GM19035 (cell line): ENCODE results near the gene KCNG4.

ENCODE experiments used
- ATAC-seq: cut with Tn5 transposase; IDR thresholded peaks from one replicate; pipeline ENCODE4 v1.9.1; 2021; ENCODE audit not compliant: unreplicated experiment

Gene KCNG4, protein sequence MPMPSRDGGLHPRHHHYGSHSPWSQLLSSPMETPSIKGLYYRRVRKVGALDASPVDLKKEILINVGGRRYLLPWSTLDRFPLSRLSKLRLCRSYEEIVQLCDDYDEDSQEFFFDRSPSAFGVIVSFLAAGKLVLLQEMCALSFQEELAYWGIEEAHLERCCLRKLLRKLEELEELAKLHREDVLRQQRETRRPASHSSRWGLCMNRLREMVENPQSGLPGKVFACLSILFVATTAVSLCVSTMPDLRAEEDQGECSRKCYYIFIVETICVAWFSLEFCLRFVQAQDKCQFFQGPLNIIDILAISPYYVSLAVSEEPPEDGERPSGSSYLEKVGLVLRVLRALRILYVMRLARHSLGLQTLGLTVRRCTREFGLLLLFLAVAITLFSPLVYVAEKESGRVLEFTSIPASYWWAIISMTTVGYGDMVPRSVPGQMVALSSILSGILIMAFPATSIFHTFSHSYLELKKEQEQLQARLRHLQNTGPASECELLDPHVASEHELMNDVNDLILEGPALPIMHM

DNA sequence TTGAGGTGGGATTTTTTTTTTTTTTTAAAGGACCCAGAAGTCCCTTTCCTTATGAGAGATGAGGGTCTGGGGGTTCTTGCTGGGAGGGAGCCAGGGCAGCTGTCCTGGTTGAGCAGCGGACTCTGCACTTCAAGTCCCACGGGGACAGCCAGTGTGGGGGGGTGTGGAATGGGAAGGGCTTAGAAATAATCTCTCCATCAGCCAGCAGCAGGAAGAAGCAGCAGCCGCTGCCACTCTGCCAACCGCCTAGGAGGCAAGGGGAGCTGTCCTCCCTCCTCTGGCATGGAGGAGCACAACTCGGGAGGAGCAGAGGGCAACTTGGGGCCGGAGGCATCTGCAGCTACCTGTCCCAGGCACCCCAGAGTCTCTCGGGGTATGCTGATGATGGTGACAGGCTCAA is at the start of gene KCNG4:
Gene KCNG4, minus strand, starts transcription at position 104 of the 400 bp plus-strand sequence. CDS start 2,527 bp downstream, outside the sequence.
- no peak for ATAC-seq

DNA sequence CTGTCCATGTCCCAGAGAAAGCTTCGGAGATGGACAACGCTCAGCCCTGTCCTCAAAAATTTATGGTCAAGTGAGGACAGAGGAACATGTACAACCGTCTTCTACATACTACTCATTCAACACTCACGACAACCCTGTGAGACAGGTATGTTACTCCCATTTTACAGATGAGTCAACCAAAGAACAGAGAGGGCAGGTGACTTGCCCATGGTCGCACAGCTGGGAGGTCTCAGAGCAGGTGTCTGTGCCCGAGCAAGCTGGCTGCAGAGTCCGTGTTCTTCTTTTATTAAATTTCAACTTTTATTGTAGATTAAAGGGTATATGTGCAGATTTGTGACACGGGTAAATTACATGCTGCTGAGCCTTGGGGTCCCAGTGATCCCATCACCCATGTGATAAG is 49.1 kb upstream of the KCNG4 start:
- ATAC-seq: no peak

DNA sequence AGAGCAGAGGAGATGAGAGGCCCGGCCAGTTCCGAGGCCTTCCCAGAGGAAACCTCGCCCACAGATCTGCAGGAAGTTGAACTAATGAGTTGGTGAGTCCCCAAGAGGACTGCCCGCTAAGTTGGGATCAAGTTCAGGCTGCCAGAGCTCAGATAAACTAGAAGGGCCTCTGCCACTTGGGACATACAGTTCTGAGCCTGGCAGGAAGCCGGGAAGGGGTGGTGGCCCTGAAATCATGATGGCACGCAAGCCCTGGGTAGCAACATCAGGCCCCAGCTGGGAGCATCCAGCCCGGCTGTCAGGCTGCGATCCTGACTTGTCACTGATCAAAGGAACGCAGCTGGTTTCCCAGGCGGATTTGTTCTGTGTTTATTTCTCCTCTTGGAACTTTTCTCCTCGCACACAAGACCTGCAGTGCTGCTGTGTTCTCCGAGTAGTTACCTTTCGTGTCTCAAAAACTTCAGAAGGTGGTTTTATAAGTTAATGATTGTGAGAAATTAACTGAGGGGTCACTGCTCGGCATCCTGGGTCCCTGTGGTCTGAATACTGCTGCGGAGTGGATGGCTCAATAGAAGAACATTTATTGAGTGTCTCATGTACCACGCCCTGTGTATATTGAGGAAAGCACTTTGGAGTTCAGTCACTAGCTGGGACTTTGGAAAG is 46.9 kb upstream of the KCNG4 start:
- no peak for ATAC-seq

DNA sequence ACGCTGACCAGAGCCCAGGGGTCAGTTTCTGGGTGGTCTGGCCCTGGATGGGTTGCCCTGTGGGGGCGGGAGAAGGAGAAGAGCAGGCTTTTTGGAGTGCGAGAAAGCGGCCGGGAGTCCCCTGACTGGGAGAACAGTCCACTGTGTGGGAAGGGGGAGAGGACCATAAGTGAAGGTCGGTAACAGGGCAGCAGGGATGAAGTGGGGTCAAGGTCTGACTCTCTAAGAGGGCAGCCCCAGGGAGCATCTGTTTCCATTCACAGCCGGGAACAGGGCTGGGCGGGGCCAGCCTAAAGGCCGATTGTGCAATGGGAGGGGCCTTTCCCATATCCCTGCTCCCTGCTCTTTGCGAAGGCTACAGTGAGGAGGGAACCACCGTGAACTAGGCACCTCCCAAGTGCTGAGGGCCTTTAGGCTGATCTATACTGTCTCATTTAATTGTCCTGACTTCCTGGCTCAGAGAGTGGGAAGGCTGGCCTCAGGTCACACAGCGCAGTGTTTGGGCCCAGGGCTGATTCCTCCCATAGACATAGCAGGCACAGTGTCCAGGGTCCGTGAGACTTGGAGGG is 44.4 kb upstream of the KCNG4 start:
- ATAC-seq: no peak

DNA sequence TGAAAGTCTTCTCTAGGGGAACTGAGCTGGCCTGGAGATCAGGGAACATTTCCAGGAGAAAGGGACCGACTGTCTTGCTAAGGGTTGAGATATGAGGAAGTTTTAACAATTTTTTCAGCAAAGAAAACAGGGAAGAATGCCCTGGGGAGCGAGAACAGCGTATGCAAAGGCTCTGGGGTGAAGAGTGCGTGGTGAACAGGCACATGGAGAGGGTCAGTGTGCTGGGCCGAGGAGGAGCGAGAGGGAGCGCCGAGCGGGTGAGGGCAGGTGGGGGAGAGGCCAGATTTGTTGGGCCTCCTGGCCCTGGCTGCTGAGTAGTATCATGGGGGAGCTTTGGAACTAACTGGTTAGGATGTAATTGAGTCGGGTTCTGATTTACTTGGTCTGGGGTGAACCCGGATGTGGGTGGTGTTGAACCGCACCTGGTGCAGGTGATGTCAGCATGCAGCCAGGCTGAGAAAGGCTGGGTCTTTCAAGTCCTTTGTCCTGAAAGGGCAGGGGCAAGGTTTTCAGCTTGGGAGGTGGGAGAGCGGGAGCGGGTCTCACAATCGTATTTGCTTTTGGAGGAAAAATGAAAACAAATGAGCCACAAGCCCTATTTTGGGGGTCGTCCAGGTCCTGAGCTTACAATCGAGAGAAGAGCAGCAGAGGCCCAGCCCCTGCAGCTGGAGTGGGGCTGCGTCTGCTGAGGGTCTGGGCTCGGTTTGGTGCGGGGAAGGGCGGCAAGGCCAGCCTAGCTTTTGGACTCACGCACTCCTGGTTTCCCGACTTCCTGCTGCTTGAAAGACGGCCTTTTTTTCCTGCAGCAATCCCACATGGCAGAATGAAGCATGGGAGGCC is 43.7 kb upstream of the KCNG4 start:
- no peak for ATAC-seq

DNA sequence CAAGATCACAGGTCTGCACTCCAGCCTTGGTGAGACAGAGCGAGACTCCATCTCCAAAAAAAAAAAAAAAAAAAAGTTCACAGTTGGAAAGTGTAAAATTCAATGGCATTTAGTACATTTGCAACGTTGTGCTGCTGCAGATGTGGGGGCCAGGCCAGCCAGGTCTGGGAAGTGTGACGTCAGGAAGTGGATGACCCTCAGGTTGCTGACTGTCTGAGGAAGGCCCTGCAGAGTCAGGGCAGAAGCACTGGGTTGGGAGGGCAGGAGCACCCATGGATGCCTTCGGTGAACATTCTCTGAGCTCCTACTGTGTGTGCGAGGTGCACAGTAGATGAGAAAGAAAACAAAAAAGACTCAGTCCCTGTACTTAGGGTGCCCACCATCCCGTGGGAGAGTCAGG is 42.7 kb upstream of the KCNG4 start:
- no peak for ATAC-seq

DNA sequence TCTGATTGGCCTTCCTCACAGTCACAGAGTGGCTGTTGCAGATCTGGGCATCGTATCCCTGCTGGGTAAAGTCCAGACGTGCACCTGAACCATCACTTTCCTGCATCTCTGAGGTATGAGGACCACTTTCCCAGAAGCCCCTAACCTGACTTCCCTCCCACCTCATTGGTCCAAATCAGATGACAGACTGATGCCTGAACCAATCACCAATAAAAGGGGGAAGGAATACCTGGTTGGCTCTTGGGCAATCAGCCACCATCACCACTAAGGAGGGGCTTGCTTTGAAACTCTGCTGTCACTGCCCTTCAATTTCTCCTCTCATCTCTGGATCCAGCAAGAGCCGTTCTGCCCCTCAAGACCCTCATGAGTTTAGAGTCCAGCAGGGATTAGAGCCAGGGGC is 41.3 kb upstream of the KCNG4 start:
- no peak for ATAC-seq

DNA sequence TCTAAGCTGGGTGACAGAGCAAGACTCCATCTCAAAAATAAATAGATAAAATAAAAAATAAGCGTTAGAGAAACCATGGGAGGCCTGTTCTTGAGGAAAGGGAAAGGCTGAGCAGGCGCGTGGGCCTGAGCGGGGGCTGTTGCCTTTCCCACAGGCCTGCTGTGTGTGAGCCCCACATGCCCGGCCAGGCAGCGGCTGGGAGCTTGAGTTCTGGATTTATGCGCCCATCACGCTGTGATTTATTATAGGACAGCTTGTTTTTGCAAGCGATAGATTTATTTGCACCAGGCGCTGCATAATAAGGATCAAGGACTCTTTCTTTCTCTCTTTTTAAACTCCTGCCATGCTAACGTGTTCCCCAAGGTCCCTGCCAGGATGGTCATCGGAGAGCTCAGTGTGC is 40.1 kb upstream of the KCNG4 start:
- ATAC-seq: no peak

DNA sequence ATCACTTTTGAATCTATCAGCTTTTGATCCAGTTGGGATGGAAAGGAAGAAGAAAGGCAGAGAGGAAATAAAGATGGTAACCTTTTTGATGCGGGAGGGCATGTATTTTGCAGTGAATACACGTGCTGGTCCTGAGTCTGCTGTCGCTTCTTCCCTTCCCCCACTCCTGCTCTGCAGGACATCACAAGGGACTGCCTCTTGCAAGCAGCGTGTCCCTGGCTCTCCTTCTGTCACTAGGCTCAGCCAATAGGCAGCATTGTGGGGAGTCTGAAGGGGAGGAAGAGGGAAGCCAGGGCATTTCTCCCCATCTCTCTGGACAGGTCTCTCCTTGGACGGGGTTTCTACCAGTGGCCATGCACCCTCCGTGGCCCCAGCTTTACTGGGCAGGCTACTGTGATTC is 39.2 kb upstream of the KCNG4 start:
- no peak for ATAC-seq

DNA sequence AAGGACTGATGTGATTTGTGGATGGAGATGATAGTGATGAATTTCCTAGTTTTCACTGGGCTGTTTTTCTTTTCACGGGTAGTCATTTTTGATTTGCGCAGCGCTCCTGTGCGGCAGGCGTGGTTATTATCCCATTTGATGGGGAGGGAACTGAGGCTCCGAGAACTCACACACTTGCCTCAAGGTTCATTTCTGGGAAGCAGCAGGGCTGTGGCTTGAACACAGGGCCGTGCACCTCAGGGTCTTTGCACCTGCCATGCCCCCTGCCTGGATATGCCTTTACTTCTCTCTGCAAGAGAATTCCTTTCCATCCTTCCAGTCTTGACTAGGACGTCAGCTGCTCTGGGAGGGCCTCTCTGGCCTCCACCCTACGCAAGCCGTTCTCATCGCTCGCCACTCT is 38.5 kb upstream of the KCNG4 start:
- ATAC-seq: no peak

DNA sequence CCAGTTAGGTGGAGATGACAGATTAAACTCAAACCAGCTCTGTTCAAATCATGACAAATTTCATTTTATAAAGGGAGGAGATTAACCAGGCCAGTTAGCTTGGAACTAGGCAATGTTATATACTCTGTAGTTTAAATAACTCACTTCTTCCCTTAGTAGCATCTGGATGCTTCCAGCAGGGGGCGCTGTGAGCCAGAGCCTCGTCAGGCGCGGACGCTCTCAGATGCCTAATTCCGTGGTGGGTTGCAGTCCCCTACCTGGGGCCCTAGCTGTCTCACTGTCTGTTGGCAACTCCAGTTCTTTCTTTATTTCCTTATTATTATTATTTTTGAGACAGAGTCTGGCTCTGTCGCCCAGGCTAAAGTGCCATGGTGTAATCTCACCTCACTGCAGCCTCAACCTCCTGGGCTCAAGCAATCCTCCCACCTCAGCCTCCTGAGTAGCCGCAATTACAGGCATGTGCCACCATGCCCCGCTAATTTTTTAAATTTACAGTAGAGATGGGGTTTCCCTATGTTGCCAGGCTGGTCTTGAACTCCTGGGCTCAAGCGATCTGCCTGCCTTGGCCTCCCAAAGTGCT is 37.5 kb upstream of the KCNG4 start:
- no peak for ATAC-seq

DNA sequence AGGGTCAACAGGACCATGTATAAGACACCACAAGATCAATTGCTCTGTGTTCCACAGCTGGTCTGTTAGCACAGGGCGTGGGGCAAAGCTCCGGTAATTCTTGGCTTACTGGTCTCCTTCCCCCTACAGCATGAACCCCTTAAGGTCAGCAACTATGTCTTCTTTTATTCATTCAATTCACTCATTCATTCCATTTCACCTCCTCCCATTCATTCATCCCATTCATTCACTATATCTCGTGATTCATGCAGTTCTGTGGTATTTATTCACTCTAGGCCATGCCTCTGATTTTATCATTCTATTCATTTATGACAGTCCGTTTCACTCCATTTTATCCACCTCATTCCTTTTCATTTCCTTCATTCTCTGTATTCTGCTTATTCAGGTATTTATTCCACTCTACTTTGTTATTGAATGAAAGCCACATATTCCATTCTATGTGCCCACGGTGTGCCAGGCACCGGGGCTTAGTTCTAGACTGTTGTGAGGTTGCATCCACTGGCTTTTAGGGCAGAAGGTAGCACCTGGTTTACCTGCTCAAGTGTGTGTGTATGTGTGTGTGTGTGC is 35.9 kb upstream of the KCNG4 start:
- no peak for ATAC-seq

DNA sequence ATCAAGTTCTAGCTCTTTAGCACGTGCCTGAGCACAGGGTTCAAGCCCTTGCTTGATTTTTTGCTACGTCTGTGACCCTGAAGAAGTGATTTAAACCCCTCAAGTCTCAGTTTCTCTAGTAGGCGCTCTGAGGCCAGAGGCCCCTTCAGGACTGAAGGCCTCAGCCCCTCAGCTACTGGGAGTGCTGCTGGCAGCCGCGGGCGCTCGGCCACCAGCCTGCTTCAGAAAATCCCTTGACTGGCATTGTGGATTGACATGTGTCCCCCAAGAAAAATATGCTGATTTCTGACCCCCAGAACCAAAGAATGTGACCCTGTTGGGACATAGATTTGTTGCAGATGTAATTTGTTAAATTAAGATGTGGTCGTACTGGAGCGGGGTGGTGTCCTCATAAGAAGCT is 34.7 kb upstream of the KCNG4 start:
- no peak for ATAC-seq

DNA sequence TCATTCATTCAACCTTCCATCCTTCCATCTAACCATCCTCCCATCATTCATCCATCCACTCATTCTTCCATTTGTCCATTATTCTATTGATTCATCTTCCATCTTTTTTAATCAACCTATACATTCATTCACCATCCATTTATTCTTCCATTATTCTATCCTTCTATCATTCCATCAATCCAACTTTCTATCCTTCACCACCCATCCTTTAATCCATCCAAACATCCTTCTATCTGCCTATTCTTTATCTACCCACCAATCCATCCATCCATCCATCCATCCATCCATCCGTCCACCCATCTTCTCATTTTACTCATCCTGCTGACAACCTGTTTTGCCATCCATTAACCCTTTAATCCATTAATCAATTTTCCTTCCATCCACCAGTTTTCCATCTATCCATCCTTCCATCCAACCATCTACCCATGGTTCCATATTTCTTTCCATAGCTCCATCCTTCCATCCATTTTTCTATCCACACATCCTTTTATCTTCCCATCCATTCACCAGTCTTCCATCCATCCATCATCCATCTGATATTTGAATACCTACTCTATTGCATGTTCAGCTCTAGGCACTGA is 33.0 kb upstream of the KCNG4 start:
- ATAC-seq: no peak

DNA sequence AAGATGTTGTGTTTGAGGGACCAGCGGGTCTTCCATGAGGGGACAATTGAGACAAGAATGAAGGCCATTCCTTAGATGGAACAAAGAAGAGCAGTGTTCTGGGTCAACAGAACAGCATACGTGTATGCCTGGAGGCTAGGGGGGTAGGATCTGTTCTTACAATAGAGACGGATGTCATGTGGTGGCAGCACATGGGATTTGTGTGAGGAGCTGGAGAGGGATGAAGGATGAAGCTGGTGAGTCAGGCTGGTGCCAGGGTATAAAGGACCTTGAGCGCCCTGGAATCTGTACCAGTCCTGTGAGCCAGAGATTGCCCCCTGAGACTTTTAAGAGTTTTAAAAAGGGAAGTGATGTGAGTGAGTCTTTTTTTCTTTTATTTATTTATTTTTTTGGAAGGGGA is 32.1 kb upstream of the KCNG4 start:
- no peak for ATAC-seq

DNA sequence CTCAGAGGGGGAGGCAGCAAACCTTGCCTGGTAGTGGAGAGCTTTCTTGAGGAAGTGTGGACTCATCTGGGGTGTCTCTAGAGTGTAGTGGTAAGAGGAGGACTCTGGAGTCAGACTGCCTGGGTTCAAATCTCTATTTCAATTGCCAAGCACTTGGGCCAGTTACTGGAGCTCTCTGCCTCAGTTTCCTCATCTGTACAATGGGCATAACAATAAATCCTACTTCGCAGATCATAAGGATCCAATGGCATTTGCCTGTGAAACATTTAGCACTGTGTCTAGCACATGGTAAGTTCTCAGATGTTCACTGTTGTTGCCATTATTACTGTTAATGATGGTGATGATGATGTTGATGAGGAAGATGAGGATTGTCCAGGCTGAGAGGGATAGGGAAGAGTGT is 31.2 kb upstream of the KCNG4 start:
- ATAC-seq: no peak

DNA sequence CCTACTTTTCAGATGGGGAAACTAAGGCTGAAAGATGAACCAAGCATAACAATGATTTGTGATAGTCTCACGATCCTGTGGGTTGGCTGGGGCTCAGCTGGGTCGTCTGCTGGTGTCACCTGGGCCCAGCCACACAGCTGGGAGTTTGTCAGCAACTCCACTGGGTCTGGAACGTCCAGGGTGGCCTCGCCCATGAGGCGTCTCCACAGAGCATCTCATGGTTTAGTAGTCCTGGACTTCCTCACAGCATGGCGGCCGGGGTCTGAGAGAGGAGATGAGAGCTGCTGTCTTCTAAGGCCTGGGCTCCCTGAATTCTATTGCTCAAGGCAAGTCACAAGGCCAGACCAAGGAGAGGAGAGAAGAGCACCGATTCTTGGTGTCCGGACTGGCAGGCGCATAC is 30.7 kb upstream of the KCNG4 start:
- ATAC-seq: no peak

DNA sequence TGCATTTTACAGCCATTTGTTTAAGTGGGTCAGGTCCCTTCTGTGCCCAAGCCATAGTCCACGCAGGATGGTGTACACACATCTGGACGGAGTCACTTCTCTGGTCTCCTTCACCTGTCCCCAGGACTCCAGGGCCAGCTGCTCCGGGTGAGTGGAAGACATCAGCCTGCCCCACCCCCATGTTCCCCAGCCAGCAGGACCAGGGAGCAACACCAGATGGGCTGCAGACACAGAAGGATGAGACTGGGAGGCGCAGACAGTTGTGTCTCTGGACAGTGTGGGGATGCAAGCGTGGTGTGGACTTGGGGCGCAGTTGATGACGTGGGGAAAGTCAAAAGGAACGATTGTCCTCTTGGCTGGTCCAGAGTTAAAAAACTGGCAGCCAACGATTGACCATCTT is 30.3 kb upstream of the KCNG4 start:
- no peak for ATAC-seq

DNA sequence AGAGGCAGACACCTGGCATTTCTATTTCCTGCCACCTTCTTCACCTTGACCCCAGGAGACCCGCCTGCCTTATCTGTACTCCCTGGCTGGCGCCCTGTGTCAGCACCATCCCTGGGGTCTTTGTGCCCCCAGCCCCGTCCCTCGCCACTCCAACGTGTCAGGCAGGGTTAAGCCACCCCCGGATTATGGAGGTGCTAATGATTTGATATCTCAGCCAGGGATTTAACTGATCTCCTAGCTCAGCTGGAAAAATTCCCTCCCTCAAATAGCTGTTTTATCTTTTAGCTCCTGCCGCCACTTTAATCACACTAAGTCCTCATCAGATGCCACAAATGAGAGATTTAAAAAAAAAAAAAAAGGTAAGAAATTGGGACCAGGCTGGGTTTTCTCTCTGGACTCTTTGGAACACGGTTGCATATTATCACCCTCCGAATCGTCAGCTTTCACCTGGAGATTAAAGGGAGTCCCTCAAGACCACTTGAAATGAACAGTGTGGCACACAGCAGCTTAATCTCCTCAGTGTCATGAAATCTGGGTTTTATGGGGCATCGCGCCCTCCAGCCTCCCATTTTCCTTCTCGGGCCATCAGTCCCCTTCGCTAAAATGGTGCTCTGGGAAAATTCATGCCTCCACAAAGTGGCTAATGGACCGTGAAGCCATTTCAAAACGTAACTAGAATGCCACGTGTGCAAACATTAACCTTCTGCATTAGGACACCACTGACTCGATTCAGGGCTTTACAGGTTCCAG is 28.7 kb upstream of the KCNG4 start:
- ATAC-seq: no peak
